HepG2 (cell line): ENCODE data around the gene NOL4L. TPM values are rescaled to one million over a fixed set of nuclear protein-coding genes. Genes with fewer than 3 reads are reported as not detected.

Experiments
- FOXM1 ChIP-seq: sonication (generic); formaldehyde crosslinking; IDR thresholded peaks from 2 replicates; pipeline ENCODE4 v1.5.0; 2020; ENCODE audit warnings: missing genetic modification reagents
- GATAD2A ChIP-seq: IDR thresholded peaks from 2 replicates; pipeline ENCODE4 v1.6.1; 2016
- HDAC2 ChIP-seq: sonication (generic); formaldehyde crosslinking; IDR thresholded peaks from 2 replicates; pipeline ENCODE4 v1.4.0; 2020; ENCODE audit warnings: missing genetic modification reagents
- IRF2 ChIP-seq: IDR thresholded peaks from 2 replicates; pipeline ENCODE4 v1.6.1; 2018; ENCODE audit warnings: missing genetic modification reagents, missing compliant biosample characterization
- KAT7 ChIP-seq: IDR thresholded peaks from 2 replicates; pipeline ENCODE4 v1.6.1; 2018; ENCODE audit warnings: borderline replicate concordance, missing compliant biosample characterization
- KDM2A ChIP-seq: sonication (generic); formaldehyde crosslinking; IDR thresholded peaks from 2 replicates; pipeline ENCODE4 v1.4.0; 2020; ENCODE audit warnings: low read depth, missing genetic modification reagents, borderline replicate concordance
- MAF1 ChIP-seq: sonication (generic); formaldehyde crosslinking; IDR thresholded peaks from 2 replicates; pipeline ENCODE4 v1.5.0; 2020; ENCODE audit warnings: missing genetic modification reagents, borderline replicate concordance
- MAFK ChIP-seq, 2 experiments: IDR thresholded peaks in 1 of 2; conservative IDR thresholded peaks in 1 of 2; 2 replicates each; pipeline ENCODE4 v1.6.1; 2011; ENCODE audit warnings: improper control_type of control experiment in 2 of 2, low read length in 2 of 2
- NCOA1 ChIP-seq: sonication (generic); formaldehyde crosslinking; IDR thresholded peaks from 2 replicates; pipeline ENCODE4 v1.9.0; 2021; ENCODE audit warnings: missing genetic modification reagents
- NFE2L2 ChIP-seq: fragments of 150-350 bp; IDR thresholded peaks from 2 replicates; pipeline ENCODE4 v1.6.1; 2014; ENCODE audit warnings: low read length
- SP4 ChIP-seq: sonication (generic); formaldehyde crosslinking; IDR thresholded peaks from 2 replicates; pipeline ENCODE4 v1.8.1; 2023; ENCODE audit warnings: mild to moderate bottlenecking, missing genetic modification reagents
- STAT5B ChIP-seq: sonication (generic); formaldehyde crosslinking; IDR thresholded peaks from 2 replicates; pipeline ENCODE4 v1.4.0; 2020; ENCODE audit warnings: missing genetic modification reagents
- TGIF2 ChIP-seq: IDR thresholded peaks from 2 replicates; pipeline ENCODE4 v1.6.1; 2016; ENCODE audit warnings: control low read depth, missing compliant biosample characterization
- TSC22D2 ChIP-seq: sonication (generic); formaldehyde crosslinking; IDR thresholded peaks from 2 replicates; pipeline ENCODE4 v1.5.1; 2020; ENCODE audit warnings: missing genetic modification reagents, mild to moderate bottlenecking, borderline replicate concordance
- UBTF ChIP-seq: sonication (generic); formaldehyde crosslinking; IDR thresholded peaks from 2 replicates; pipeline ENCODE4 v1.4.0; 2020; ENCODE audit warnings: mild to moderate bottlenecking, missing genetic modification reagents
- ZBTB40 ChIP-seq, 2 experiments: fragments of 450-650 bp in 1 of 2; sonication (generic) in 1 of 2; formaldehyde crosslinking in 1 of 2; IDR thresholded peaks; 2 replicates each; pipeline versions ENCODE4 v1.6.1 to v1.8.0; 2016 to 2022; ENCODE audit warnings: antibody characterized with exemption in 1 of 2, mild to moderate bottlenecking in 1 of 2, missing genetic modification reagents in 1 of 2
- ZBTB7A ChIP-seq: sonication (generic); formaldehyde crosslinking; IDR thresholded peaks from 2 replicates; pipeline ENCODE4 v1.8.0; 2022; ENCODE audit warnings: mild to moderate bottlenecking, missing genetic modification reagents
- ZNF101 ChIP-seq: sonication (generic); formaldehyde crosslinking; IDR thresholded peaks from 2 replicates; pipeline ENCODE4 v1.4.0; 2020; ENCODE audit warnings: mild to moderate bottlenecking, low read depth, missing genetic modification reagents, borderline replicate concordance
- ZNF775 ChIP-seq: sonication (generic); formaldehyde crosslinking; IDR thresholded peaks from 2 replicates; pipeline ENCODE4 v1.4.0; 2020; ENCODE audit warnings: missing genetic modification reagents, mild to moderate bottlenecking, moderate library complexity, borderline replicate concordance
- polyA plus RNA-seq, 8 experiments: library from polyadenylated mRNA; depleted of rRNA in 3 of 8; stranded (reverse) in 7 of 8; unstranded in 1 of 8; fragments of >200 nt; fragmentation: Illumina TruSeq in 4 of 8; extraction: Trizol in 4 of 8; gene quantifications; 2 replicates each; pipeline versions ENCODE4 v1.2.1 to v1.2.3, GENCODE V29; 2011 to 2016; ENCODE audit warnings: low read depth in 4 of 8, missing spikeins in 1 of 8, mixed read lengths in 1 of 8; ENCODE audit not compliant: insufficient read depth in 1 of 8
- total RNA-seq, 5 experiments: library from RNA; depleted of rRNA; stranded (reverse); fragments of >200 nt; fragmentation: Illumina TruSeq; extraction: Trizol; gene quantifications; 2 replicates each; pipeline ENCODE4 v1.2.3, GENCODE V29; 2016; ENCODE audit warnings: low read depth in 1 of 5

Gene NOL4L
- total and polyA plus RNA-seq, 2 of the 13 experiments (the other 11 are each of a cell fraction or from before 2014, with no cell fraction given): 16.6 to 35.4 TPM

GRCh38 chr20:32574296-32575226 lies 10.6 kb downstream of the NOL4L start (continued):
- no peak for TF ChIP-seq ZBTB40 (IDR thresholded peaks at IDR 0.05)
- TF ChIP-seq ZBTB40 (CRISPR knock-in tag; IDR thresholded peaks at IDR 0.05): no peak
- 0 out of 2 replicates have a peak, but pooled peaks have one; percentile 10 for TF ChIP-seq SP4
- TF ChIP-seq ZNF775 (CRISPR knock-in tag): no peak
- 0 out of 2 replicates have a peak, but pooled peaks have one; percentile 25 for TF ChIP-seq KDM2A (CRISPR knock-in tag)
- TF ChIP-seq FOXM1: no peak
- TF ChIP-seq KAT7 (CRISPR knock-in tag): no peak
- TF ChIP-seq MAF1: no peak
- no peak for TF ChIP-seq UBTF (CRISPR knock-in tag)
- no peak for TF ChIP-seq TGIF2
- TF ChIP-seq GATAD2A (CRISPR knock-in tag): no peak
- TF ChIP-seq IRF2 (CRISPR knock-in tag): no peak
- no peak for TF ChIP-seq STAT5B
- TF ChIP-seq NFE2L2: peak; percentile 94
- no peak for TF ChIP-seq ZNF101 (CRISPR knock-in tag)
- TF ChIP-seq MAFK (conservative IDR thresholded peaks at IDR 0.05 in 1 of 2, IDR thresholded peaks at IDR 0.05 in 1 of 2; ENCODE audit: low read length in 2 of 2): peak; percentile 20 to 55; a peak in 3 of 4 replicates
- no peak for TF ChIP-seq NCOA1 (CRISPR knock-in tag)
- no peak for TF ChIP-seq TSC22D2 (CRISPR knock-in tag)
- TF ChIP-seq ZBTB7A: 0 out of 2 replicates have a peak, but pooled peaks have one; percentile 21
- TF ChIP-seq HDAC2 (CRISPR knock-in tag): peak; percentile 37; the same call in 1 of the 2 replicates
